HG03025 (cell line): ENCODE data around the gene MCAT.

Experiments used
- ATAC-seq: cut with Tn5 transposase; IDR thresholded peaks from one replicate; pipeline ENCODE4 v1.9.1; 2021; ENCODE audit warnings: mild to moderate bottlenecking, moderate library complexity; ENCODE audit not compliant: unreplicated experiment, low FRiP score

The MCAT gene

DNA sequence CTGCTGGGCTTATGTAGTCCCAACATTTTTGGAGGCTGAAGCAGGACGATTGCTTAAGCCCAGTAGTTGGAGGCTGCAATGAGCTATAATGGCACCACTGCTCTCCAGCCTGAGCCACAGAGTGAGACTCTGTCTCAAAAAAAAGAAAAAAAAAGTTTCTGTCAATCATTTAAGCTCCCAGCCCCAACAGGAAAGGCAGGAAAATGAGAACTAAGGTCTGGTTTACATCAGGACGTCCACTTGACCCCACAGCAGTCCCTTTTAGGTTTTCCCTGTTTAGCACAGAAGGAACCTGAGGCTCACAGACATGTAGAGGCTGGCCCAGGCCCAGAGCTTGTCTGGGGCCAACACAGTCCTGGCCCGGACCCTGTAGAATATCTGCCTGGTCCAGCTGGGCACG, 44.8 kb downstream of the MCAT start:
- no peak for ATAC-seq

DNA sequence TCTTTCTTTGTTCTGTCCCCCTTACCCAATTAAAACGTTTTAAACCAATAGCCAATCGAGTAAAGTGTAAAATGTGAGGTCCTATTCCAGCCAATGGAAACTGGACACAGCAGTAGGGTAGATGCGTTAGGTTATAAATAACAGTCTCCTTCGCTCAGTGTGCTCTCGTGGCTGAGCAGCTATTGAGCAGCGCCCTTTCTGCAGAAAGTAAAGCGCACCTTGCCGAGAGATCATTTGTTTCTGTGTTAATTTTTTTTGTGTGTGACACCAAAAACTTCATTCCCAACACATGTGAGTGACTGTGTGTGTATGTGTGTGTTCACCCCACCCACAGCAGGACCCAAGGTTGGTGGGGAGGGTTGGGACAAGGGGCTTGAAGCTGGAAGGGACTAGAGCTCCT, 46.8 kb downstream of the MCAT start:
- no peak for ATAC-seq

DNA sequence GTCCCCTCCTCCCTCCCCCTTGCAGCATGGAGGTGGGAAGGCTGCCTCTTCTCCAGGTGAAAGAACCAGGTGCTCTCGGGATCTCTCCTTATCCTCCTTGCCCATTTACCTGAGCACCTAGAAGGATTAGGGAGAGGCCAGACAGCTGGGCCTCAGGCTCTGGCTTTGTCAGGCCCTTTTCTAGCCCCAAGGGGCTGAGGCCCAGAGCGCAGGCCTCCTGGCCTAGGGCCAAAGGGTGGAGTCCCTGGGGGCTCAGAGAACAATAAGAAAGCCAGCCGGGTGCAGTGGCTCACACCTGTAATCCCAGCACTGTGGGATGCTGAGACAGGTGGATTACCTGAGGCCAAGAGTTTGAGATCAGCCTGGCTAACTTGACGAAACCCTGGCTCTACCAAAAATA, 48.6 kb downstream of the MCAT start:
- no peak for ATAC-seq

DNA sequence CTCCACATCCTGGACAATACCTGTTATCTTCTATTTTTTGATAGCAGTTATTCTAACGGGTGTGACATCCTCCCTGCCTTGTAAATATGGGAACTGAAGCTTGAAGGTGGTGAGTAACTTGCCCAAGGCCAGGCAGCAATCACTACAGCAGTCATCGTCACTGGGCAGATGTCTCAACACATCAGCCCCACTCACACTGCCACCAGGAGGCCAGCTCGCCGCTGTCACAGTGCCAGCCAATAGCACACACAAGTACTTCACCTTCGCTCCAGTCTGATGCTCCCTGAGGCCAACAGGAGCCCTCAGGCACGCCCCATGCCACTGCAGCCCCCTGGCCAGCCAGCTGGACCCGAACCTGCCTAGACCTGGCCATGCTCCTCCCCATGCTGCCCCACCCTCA, 49.1 kb downstream of the MCAT start:
- ATAC-seq = no peak

DNA sequence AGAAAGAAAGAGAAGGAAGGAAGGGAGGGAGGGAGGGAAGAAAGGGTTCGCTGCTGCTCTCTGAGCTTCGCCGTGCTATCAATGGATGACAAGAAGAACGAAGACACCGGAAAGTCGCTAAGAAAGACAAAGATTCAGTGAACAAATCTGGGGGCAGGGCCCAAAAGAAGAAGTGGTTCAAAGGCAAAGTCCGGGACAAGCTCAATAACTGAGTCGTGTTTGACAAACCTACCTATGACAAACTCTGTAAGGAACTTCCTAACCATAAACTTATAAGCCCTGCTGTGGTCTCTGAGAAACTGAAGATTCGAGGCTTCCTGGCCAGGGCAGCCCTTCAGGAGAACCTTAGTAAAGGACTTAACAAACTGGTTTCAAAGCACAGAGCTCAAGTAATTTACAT, 51.1 kb downstream of the MCAT start:
- ATAC-seq = no peak

DNA sequence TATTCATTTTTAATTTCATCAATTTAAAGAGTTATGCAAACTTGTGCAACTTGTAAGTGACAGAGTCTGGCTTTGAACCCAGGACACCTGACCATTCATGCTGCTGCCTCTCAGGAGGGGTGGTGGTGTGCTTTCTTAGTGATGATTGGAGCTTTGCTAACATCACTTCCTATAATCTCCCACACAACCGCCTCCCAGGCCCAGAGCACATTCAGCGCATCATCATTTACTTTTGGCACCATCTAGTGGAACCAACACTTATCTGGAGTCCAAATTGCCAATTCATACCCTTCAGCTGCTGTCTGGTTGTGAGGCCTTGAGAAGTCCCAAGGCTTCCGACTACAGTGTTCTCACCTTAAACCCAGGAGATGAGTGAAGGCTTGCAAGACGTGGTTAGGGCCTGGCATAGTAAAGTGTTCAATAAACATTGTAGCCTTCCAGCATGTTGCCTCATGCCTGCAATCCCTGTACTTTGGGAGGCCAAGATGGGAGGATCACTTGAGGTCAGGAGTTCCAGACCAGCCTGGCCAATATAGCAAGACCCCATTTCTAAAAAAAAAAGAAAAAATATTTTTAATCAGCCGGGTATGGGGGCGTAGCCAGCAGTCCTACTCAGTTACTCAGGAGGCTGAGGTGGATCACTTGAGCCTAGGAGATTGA, 52.9 kb downstream of the MCAT start:
- ATAC-seq = no peak

DNA sequence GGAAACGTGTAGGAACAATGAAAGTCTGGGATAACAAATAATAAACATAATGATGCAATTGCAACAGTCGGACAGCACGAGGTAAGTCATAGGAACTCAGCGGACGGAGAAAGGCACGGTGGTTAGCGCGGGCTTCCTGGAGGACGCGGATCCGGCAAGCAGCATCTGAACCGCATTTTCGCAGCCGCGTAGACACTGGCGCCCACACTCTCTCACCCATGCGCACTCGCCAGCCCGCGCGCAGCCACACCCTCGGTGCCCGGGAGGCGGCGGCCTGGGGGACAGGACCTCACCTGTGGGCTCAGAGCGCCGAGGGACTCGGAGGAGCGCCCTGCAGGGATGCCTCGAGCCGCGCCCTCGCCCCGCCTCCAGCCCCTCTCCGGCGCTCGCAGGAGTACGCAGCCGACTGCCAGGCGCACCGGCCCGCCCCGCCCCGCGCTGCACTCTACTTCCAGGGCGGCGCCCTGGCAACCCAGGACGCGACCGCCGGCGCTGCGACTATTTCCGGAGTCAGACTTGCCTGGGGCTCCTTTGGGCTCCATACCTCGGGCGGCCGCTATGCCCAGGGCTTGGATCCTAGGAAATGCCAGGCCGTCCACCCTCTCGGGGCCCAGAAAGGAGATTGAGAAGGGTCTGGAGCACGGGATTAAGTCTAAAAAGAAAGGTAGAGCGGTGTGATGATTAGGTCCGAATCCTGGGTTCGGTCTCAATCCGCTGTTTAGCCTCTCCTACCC, 54.0 kb downstream of the MCAT start, which contains the start of gene TTLL1:
TTLL1 (minus strand) TSS at position 408 of the 734 bp plus-strand sequence. CDS start 13,805 bp downstream, outside the sequence.
- ATAC-seq = no peak

DNA sequence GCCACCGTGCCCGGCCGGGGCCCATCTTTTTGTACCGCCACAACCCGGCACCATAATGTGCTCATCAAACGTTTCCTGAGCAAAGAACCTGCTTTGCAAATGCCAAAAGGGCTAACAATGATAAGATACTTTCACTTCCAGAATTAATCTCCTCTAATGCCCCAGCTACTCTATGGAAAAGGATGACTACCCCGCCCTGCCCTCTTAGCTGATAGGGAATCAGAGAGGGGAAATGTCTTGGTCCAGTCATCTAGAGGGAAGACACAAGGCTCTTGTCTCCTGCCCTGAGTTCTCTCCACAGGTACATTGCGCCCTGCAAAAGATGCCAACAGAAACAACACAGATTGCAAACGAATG, 54.6 kb downstream of the MCAT start:
- ATAC-seq = no peak

DNA sequence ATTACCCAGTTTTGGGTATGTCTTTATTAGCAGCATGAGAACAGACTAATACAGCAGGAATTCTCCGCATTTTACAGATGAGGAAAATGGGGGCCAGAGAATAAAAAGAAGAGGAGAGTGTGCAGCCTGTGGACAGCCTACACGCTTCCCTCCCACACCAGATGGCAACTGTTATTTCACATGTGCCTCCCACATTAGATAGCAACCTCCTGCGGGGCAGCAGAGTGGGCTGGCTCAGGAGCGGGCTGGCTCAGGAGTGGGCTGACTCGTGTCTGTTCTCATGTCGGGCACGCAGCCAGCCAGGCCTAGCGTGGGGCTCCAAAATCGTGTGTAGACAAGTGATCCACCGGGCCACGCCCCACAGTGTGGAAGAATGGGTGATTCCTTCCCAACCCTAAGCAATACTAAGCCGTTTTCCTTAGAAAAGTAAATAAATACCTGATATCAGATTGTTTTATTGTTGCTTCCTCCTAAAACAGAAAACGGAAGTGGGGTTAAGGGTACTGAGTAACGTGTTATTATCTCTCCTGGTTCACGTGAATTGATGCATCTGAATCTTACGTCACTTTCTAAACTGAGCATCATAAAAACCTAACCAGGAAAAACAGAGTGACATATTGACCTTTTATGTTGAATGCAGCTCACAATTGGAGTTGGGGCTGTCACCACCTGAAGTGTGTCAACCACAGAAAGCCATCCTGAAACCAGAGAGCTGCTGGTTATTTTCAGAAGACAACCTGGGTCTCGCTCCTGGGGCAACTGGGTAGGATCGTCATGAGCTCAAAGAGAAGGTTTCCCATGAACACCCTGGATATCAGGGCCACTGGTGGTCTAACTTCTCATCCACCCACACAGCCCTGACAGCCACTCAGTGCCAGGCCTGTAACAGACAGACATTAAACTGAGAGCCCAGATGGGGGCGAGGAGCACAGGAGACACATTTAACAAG, 57.3 kb downstream of the MCAT start:
- ATAC-seq = no peak
